Islet precursor cell (in vitro differentiated cells): ENCODE results near the gene PTPN1.
"Not testable (repeated sequence)": the region's sequence is repeated elsewhere in the genome, so short reads cannot be mapped to it uniquely, and the experiment has no call there.

Source experiments
- DNase-seq: peaks from one replicate; pipeline ENCODE4 v3.0.0-alpha.2; 2018

PTPN1 gene

GRCh38 chr20:50561379-50562078 lies 51.3 kb downstream of the PTPN1 start:
- DNase-seq: peak; percentile 95

DNA sequence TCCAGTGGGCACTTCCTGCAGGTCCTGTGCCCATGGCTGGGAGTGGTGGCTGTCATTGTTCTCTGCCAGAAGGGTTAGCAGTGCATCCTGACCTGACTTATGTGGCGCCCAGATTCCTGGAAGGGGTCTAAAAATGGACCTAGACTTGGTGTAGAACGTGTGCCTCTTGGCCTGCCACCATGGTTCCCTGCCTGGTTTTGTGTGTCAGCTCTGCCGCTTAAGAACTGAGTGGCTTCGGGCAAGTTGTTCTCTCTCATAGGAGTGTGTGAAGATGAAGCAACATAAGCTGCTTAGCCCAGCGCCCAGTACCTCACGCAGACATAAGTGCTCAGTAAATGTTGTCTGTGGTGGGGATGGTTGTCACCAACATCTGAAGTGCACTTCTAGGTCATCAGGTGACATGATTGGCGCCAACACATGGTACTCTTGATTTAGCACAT lies 52.1 kb downstream of the PTPN1 start:
- DNase-seq: no peak

GRCh38 chr20:50563133-50563944 lies 53.2 kb downstream of the PTPN1 start:
- DNase-seq: no peak

- DNase-seq: no peak
These were observed 55.2 kb downstream of the PTPN1 start for GRCh38 chr20:50565383-50565782.

- no peak for DNase-seq
These were observed 55.7 kb downstream of the PTPN1 start for GRCh38 chr20:50565871-50566270.

GRCh38 chr20:50567860-50568548 lies 57.8 kb downstream of the PTPN1 start:
- no peak for DNase-seq

- DNase-seq: no peak
These were observed 58.4 kb downstream of the PTPN1 start for GRCh38 chr20:50568549-50568942.

DNA sequence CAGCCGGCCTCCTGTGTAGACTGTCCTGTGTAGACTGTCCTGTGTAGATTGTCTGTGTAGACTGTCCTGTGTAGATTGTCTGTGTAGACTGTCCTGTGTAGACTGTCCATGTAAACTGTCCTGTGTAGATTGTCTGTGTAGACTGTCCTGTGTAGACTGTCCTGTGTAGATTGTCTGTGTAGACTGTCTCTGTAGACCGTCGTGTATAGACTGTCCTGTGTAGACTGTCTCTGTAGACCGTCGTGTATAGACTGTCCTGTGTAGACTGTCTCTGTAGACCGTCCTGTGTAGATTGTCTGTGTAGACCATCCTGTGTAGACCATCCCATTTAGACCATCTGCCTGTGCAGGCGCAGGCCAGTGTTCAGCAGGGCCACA lies 59.3 kb downstream of the PTPN1 start:
- DNase-seq: not testable (repeated sequence)

DNA sequence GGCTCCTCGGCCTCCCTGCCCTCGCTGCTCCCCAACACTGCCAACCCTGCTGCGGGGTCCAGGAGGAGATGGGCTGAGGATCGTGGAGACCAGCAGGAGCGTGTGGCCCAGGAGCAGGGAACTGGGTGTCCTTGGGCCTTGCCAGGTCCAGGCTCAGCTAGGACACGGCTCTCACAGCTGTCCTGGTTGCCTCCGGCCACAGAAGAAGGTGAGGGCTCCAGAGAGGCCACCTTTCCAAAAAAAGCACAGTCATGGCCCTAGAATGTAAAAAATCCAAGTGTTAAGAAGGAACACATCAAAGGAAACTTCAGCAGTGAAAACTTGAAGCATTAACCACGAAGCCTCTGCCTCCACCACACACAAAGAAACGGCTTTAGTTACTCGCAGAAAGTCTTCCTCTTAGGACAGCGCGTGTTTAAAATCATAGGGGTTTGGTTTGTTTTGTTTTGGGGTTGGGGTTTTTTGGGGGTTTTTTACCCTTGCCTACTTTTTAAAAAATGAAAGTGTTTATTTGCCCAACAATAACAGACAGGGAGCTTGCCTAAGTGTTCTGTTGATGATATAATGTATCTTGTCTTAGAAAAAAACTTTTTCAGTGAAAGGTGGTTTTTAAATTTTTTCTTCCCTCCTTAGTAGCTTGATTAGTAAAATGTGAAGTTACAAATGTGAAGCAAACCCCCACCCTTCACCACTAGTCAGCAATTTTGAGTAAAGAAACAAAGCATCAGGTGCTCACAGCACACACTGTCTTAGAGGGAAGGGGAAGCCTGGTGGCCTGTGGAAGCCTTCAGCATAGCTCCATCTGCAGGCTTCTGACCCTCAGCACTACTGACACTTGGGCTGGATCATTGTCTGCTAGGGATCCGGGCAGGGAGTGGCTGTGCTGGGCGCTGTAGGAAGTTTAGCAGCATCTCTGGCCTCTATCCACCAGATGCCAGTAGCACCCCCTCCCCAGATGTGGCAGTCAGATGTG lies 60.0 kb downstream of the PTPN1 start:
- DNase-seq: peak; percentile 77

DNA sequence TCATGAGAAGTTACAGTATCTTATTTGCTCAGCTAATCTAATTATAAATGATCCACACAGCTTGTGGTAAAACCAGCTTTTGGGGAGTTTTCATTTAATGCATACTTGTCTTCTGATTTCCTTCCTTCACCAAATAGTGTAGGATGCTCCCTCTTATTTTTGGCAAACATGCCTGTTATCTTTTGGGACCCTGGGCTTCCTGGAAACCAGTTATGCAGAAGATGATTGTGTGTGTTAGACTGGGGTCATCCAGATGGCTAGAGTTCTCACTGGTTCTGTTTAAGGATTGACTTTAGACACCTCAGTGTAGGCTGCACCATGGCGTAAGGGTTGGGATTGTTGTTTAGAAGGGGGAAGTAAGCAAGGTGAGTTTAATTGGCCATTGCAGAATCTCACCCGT lies 61.3 kb downstream of the PTPN1 start:
- no peak for DNase-seq

- no peak for DNase-seq
These were observed 63.0 kb downstream of the PTPN1 start for GRCh38 chr20:50572938-50573777.

DNA sequence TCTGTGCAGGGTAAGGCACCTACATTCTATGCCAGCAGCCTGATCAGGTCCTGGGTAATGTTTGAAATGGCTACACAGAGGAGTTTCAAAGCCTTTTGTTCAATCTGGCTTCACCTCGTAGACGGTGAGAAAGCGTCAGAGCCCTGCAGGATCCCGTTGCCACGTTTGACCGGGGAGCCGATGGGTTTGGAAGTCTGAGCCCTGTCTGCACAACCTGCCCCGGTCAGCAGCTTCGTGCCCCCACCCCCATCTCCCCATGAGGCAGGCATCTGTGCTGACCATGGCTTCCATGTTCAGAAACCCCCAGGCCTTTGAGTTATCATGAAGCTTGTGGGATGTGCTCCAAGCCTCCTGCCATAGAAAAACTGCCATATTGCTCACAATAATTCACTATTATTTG lies 63.9 kb downstream of the PTPN1 start:
- DNase-seq: no peak

DNA sequence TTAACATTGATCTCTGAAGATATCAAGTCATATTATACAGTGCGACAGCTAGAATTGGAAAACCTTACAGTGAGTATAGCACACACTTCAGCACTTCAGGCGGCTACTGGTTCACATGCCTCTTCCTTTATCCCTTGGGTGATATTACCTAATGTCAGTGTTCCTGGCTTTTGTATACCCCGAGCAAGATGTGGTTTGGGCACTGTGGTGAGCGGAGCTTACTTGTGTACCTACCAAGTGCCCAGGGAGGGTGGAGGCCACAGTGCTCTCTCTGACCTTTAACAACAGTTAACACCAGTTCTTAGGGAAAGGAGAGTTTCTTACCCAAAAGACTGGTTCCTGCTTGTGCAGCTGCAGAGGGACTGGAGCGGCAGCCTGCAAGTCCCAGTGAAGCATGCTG lies 64.4 kb downstream of the PTPN1 start:
- no peak for DNase-seq

DNA sequence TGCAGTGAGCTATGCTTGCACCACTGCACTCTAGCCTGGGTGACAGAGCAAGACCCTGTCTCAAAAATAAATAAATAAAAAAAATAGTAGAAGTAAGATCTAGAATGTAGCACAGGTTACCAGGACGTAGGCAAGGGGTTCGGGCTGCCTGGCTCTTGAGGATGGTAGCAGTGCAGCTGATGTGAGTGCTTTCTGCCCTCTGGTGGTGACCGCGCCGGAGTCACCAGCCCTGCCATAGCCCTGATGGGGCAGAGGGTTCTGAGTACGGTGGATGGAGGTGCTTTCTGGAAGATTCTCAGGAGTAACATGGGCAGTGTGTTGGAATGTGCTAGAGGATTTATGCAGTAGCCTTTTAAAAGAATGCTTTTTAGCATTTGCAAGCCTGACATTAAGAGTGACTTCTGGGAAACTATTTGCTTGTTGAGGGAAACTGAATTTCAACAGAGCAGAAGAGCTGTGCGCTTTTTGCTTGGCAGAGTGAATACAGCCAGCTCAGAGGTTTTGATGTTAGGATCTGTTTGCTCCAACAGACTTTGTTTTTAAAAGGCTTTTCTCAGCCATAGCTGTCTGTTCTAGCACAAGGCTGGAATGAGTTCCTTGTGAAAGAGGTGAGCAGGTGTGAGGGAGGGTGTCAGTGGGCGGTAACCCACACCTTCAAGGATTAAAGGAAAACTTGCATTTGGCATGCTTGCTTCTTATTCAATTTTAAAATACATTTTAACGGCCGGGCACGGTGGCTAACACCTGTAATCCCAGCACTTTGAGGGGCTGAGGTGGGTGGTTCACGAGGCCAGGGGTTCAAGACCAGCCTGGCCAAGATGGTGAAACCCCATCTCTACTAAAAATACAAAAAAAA lies 65.9 kb downstream of the PTPN1 start:
- DNase-seq: peak; percentile 78

DNA sequence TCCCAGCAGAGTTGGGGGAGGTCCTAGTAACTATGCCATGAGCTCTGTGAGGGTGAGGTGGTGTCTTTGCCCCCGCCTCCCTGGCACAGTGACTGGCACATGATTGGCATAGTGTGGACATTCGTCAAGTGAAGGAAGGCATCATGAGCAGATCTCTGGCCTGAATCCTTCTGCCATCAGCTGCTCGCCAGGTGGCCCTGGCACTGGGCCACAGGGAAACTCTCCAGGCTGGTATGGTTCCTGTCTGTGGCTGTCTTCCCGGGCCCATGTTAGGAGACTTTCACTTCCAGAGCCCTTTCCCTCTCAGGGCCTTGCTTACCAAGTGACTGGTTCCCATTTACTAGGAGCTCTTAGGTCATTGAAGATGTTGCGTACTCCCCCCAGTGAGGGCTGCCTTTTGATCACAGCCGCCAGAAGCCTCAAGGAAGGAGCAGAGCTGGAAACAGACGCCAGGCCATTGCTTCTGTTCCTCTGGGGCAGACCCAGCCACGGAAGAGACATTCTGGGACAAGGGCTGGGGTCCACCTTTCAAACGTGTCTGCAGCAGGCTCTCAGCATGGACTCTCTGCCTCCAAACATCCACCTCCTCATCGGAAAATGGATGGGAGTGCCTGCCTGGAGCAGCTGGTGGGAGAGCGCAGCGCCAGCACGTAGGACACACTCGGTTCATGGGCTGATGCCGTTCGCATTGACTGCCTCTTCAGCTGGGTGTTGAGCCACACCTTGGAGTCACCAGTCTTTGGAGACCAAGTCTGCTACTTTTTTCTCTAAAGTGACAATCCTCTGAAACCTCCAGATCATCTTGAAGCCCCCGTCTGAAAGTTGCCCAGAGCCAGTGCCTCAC lies 67.2 kb downstream of the PTPN1 start:
- DNase-seq: no peak

DNA sequence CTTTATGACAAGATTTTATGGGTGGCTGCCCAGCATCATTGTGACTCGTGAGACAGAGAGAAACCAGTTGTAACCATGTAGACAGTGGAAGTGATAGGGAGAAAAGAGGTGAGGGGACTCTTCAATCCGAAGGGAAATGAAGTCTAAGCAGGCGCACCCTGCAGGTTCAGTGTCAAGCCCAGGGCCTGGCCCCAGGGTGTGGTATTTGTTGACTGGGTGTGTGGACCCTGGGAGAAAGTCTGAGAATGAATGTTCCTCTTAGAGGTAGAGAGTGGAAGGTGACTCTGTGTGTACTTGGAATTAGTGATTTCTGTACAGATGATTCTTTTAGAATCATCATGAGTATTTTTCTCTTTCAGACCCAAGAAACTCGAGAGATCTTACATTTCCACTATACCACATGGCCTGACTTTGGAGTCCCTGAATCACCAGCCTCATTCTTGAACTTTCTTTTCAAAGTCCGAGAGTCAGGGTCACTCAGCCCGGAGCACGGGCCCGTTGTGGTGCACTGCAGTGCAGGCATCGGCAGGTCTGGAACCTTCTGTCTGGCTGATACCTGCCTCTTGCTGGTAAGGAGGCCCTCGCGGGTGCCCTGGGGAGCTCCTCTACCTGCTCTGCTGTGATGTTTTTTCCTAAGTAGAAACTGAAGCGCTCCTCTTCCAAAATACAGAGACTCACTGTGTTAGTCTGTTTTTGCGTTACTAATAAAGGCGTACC lies 68.0 kb downstream of the PTPN1 start:
- no peak for DNase-seq

GRCh38 chr20:50578778-50579165 lies 68.6 kb downstream of the PTPN1 start:
- no peak for DNase-seq

GRCh38 chr20:50579511-50579910 lies 69.3 kb downstream of the PTPN1 start:
- DNase-seq: no peak
